HG03432 (cell line): ENCODE measurements around the gene FLAD1.

Source experiments
- ATAC-seq: cut with Tn5 transposase; IDR thresholded peaks from one replicate; pipeline ENCODE4 v1.9.1; 2021; ENCODE audit warnings: mild to moderate bottlenecking, moderate library complexity; ENCODE audit not compliant: unreplicated experiment

FLAD1 gene

DNA sequence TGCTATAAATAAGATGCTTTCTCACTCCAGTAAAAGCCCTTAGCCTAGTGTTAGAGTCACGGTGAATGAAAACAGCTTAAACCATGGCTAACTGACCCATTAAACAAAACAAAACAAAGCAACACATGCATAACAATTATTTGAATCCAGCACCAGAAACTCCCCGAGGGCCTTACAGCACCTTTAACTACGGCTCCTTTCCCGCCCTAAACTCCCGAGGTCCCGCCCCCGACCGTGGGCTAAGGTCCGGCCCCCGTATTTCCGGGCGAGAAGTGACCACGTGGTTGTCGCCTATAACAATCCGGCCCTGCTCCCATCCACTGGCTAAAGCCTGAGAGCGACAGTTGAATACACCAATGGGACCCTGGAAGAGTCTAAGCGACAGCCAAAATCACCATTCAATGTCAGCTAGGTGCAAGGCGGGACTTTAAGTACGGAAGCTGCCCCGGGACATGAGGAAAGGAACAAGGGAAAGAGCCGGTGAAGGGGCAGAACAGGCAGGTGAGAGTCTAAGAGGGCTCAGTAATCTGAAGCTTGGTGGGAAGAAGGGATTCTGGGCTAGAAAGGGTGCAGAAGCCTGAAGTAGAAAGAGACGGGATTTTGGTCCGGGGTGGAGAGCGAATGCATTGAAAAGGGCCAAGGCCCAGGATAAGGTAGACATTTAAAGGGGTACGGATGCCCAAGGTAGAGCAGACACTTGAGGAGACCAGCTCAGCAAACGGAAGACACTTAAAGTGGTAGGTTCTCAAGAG, at the start of gene FLAD1:
Gene FLAD1 (plus strand): TSS at position 448 of the 752 bp plus-strand sequence. CDS start 351 bp downstream, outside the sequence.
- ATAC-seq, result peak; percentile 96

DNA sequence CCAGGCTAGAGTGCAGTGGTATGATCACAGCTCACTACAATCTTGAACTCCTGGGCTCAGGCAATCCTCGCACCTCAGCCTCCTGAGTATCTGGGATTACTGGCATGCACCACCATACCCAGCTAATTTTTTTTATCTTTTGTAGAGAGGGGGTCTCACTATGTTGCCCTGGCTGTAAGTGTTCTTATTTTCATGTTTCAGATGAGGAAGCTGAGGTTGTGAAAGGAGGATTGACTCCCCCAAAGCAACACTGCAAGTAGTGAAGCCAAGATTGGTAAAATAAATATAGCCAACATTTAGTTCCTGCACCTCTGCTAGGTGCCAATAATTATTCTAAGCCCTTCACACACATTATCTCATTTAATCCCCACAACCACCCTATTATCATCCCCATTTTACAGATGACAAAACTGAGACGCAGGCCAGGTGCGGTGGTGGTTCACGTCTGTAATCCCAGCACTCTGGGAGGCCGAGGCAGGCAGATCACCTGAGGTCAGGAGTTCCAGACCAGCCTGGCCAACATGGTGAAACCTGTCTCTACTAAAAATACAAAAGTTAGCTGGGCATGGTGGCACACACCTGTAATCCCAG, 48.7 kb upstream of the FLAD1 start:
- ATAC-seq, result no peak

DNA sequence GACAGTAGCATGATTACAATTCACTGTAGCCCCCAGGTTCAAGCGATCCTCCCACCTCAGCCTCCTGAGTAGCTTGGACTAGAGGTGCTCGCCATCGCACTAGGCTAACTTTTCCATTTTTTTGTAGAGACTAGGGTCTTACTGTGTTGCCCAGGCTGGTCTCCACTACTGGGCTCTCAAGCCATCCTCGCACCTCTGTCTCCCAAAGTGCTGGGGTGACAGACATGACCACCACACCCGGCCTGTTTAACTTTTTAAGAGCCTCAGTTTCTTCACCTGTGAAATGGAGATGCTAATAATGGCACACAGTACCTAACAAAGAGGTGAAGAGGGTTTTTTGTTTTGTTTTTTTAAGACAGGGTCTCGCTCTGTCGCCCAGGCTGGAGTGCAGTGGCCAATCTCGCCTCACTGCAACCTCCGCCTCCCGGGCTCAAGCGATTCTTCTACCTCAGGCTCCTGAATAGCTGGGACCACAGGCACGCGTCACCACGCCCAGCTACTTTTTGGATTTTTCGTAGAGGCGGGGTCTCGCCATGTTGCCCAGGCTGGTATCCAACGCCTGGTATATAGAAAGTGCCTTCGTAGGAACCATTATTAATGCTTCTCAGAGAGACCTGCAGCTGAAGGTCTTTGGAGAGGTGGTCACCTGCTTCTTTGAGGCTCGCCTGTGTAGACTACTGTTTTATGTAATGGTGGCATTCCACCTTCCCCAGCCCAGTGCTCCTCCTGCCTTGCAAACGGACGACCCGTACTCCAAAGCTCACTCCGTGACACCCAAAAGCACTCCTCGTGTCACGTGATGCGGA, 47.2 kb upstream of the FLAD1 start:
- ATAC-seq, result no peak

DNA sequence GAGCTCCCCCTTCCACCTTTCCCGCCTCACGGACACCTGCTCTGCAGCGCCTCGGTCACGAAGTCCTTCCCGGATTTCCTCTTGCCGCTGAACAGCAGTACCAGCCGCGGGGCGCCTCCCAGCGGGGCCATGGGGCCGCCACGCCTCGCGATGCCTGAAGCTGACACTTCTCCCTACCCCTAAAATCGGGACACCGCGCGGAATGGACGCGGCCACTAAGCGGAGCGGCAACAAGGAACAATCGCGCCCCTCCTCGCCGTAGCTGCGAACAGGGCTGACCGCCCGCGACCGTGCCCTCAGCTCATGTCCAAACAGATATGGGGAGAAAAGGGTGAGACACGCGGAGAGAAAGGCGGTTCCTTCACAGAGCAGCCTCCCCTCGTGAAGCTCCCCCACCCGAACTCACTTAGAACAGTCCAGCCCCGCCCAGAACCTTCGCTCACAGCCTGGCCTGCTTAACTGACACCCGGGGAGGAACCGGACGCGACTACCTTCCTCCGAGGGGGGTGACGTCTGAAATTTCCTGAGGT, 46.5 kb upstream of the FLAD1 start, which contains the start of gene PMVK:
Gene PMVK (minus strand): TSS at position 165 of the 530 bp plus-strand sequence. CDS start 34 bp downstream, at position 131.
- ATAC-seq, result peak; percentile 80

DNA sequence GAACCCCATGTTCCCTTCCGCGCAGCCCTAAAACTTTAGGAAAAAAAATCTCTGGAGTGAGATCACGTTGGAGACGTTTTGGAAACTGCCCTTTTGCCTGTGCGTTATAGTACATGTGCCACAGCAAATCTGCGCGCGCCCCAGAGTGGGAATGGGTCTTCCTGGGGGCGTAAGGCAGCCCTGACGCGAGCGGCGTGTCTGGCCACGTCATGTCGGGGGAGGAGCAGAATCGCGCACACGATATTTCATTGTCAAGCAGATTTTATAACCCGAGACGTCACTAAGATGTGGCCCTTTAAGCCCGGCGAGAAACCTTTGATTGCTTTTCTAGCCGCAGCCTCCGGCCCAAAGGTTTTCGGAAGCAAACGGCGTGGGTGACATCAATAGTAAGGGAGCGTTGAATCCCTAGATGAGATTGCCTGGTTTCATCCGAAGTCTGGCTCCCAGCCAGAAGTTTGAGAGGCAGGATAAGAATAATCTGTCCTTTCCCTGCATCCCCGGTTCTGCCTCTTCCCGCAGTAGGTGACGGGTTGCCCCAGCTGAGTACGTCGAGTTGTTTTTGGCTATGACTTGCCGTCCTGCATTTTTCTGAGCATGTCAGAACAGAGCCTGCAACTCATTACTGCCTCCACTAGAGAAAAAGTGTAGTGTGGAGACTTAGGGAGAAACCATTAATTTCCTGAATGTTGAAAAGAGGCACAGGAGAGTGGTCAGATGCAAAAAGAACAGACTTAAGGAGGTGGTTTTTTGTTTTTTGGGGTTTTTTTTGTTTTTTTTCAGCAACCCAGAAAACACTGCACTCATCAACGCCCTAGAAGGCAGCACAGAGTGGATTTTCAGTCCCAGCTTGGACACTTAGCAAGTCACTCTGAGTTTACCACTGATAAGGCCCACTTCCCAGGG, 45.8 kb upstream of the FLAD1 start:
- peak; percentile 59 for ATAC-seq

- no peak for ATAC-seq
These were observed 45.2 kb upstream of the FLAD1 start for GRCh38 chr1:154937988-154938386.

GRCh38 chr1:154938604-154939399, 44.3 kb upstream of the FLAD1 start:
- ATAC-seq, result no peak

GRCh38 chr1:154940213-154940560, 43.0 kb upstream of the FLAD1 start:
- no peak for ATAC-seq

GRCh38 chr1:154940651-154941194, 42.4 kb upstream of the FLAD1 start:
- ATAC-seq, result no peak

DNA sequence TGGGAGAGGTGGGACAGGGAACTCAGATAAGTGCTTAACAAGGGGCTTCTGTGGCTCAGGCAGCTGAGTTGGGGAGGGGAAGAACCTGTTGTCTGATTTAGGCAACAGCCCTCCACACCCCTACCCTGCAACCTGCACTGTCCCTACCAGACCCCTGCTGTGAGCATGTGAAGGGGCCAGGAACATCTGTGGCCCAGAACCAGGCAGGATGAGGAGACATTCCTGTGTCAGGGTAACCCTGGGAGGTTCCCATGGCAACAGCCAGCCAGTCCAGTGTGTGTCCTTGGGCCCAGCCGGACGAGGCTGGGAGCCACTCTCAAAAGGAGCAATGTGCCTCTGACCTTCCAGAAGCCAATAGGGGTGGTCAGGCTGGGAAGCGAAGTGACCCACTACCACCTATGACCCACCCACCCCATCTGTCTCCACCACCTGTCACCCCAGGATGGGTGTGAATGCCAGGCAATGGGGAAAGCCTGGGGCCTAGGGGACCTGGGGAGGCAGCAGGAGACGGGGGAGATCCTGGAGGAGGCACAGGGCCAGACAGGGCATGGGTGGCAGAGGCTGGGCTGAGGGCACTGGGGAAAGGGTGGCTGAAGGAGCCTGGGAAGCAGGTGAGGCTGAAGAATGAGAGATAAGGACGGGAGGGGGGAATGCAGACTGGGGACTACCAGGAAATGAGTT, 41.7 kb upstream of the FLAD1 start:
- no peak for ATAC-seq

DNA sequence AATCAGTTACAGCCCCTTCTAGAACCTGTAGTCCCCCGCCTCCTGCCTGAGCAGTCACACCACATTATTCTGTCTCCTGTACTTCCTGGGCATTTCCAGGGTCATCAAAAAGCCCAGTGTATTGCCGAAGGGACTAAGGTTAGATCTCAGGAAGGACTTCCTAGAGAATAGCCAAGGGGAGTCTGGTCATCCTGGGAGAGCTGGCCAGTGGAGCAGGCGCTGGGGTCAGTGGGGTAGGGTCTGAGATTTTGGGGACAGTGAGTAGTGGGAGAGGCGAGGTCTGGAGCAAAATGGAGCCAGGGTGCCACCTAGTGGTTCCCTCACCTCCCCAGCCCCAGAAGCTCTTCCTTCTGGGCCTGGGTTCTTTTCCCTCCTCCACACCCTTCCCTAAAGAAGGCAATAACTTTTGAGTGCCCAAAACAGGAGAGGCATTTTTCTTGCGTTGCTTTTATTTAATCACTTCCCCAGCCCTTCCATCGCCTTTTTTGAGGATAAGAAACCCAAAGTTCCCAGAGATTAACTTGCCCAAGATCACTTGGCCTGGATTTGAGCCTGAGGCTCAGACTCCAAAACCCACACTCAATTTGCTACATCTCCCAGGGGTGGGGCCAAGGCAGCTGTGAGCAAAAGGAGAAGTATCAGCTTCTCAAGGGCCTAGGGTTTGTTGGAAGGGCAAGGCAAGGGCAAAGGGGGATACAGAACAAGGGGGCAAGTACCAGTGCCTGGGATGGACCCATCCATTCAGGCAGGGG, 39.3 kb upstream of the FLAD1 start:
- no peak for ATAC-seq

GRCh38 chr1:154944401-154945159, 38.6 kb upstream of the FLAD1 start:
- ATAC-seq, result no peak

GRCh38 chr1:154945160-154945961, 37.8 kb upstream of the FLAD1 start:
- no peak for ATAC-seq

- no peak for ATAC-seq
These were observed 36.9 kb upstream of the FLAD1 start for GRCh38 chr1:154945962-154946850.

DNA sequence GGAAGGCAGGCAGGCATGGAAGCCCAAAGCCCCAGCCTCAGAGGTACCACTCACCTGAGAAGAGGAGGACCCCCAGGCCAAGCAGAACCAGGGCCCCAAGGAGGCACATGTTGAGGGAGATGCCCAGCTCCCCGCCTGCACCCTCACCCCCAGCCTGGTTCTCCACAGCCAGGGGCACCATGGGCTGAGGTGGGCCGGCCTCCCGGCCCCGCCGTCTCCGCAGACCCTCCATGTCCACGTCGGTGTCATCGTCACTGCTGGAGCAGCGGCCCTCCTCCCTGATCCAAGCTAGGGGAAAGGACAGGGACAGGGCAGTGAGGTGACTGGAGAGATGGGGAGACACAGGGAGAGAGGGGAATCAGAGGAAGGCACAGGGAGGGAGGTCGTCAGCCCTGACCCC, 35.1 kb upstream of the FLAD1 start:
- ATAC-seq, result no peak
